ENCODE measurements around the gene SRSF2.

DNA sequence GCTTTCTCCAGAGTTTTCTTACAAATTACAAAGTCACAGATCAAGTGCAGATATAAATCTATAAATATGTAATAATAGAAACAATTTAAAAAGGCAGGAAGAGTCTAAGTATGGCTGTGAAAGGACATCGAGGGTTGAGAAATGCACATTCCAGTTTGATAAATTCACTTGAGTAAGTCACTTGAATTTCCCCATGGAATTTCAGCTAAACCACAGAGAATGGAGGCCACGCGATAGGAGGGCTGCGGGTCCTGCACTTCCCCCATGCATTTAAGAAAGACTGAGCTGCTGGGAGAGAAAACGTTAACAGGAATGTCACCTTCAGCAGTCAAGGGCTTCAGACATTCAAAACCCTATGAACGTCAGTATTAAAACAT, 20.3 kb downstream of the SRSF2 start:
- TF ChIP-seq, protein P1, sequence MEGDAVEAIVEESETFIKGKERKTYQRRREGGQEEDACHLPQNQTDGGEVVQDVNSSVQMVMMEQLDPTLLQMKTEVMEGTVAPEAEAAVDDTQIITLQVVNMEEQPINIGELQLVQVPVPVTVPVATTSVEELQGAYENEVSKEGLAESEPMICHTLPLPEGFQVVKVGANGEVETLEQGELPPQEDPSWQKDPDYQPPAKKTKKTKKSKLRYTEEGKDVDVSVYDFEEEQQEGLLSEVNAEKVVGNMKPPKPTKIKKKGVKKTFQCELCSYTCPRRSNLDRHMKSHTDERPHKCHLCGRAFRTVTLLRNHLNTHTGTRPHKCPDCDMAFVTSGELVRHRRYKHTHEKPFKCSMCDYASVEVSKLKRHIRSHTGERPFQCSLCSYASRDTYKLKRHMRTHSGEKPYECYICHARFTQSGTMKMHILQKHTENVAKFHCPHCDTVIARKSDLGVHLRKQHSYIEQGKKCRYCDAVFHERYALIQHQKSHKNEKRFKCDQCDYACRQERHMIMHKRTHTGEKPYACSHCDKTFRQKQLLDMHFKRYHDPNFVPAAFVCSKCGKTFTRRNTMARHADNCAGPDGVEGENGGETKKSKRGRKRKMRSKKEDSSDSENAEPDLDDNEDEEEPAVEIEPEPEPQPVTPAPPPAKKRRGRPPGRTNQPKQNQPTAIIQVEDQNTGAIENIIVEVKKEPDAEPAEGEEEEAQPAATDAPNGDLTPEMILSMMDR (conservative IDR thresholded peaks at IDR 0.05; ENCODE audit: low read length), result no peak
- no peak for TF ChIP-seq EZH2phosphoT487 (IDR thresholded peaks at IDR 0.05; ENCODE audit: borderline replicate concordance)
